Activated T-cell treated with anti-CD3 and anti-CD28 coated beads, Interleukin-2, amount 50 U/mL, for 72 hours (primary cell): ENCODE measurements around the gene KCNE1. TPM values are rescaled to one million over a fixed set of nuclear protein-coding genes. Genes with fewer than 3 reads are reported as not detected.
A peak's percentile ranks its signal among the peaks of the same experiment; 100 is the strongest.
"Not testable (repeated sequence)": the region's sequence is repeated elsewhere in the genome, so short reads cannot be mapped to it uniquely, and the experiment has no call there.

ENCODE experiments used
- ATAC-seq, 2 donors: fragments of 150-1000 bp; cut with Tn5 transposase; replicated peaks in 1 of 2; 2 replicates each; pipeline ENCODE4 v1.10.0; 2021; ENCODE audit warnings: moderate library complexity in 2 of 2, mild to moderate bottlenecking in 1 of 2
- DNase-seq, 2 donors: peaks; one replicate each; pipeline ENCODE4 v3.0.0; 2021 to 2022; ENCODE audit warnings: mixed read lengths in 1 of 2
- H3K27ac Mint-ChIP-seq: one replicate; pipeline ENCODE4 v1.8.0; 2022; ENCODE audit warnings: mild to moderate bottlenecking, moderate library complexity, mixed read lengths
- H3K27me3 Mint-ChIP-seq: one replicate; pipeline ENCODE4 v1.8.0; 2022; ENCODE audit warnings: low read depth, mixed read lengths
- H3K36me3 Mint-ChIP-seq, 2 donors: one replicate each; pipeline ENCODE4 v1.8.0; 2022; ENCODE audit warnings: mixed read lengths in 2 of 2, mild to moderate bottlenecking in 1 of 2; ENCODE audit not compliant: insufficient read depth in 2 of 2
- H3K4me1 Mint-ChIP-seq: one replicate; pipeline ENCODE4 v1.8.0; 2022; ENCODE audit warnings: low read depth, mixed read lengths
- H3K4me3 Mint-ChIP-seq, 2 donors: one replicate each; pipeline ENCODE4 v1.8.0; 2022; ENCODE audit warnings: mild to moderate bottlenecking in 2 of 2, mixed read lengths in 2 of 2, moderate library complexity in 2 of 2
- H3K9me3 Mint-ChIP-seq, 2 donors: one replicate each; pipeline ENCODE4 v1.8.0; 2022; ENCODE audit warnings: mixed read lengths in 2 of 2
- total RNA-seq, 2 donors: library from RNA; stranded (reverse); gene quantifications; one replicate each; pipeline ENCODE4 v1.2.3, GENCODE V29; 2022

Gene KCNE1
- total RNA-seq, 2 donors from 2014 or later, result 0.37 to 0.41 TPM

- not testable (repeated sequence) for H3K27ac Mint-ChIP-seq, H3K27me3 Mint-ChIP-seq, H3K36me3 Mint-ChIP-seq
These were observed 88.2 kb downstream of the KCNE1 start, which contains the start of gene SMIM34 for GRCh38 chr21:34423805-34424204. TSS of gene SMIM34 (minus strand) at chr21:34423951. CDS start at chr21:34423839, 112 bp downstream.

GRCh38 chr21:34417448-34418077 is 94.4 kb downstream of the KCNE1 start:
- H3K36me3 Mint-ChIP-seq, H3K4me1 Mint-ChIP-seq, H3K4me3 Mint-ChIP-seq, DNase-seq, H3K27ac Mint-ChIP-seq, H3K27me3 Mint-ChIP-seq, H3K9me3 Mint-ChIP-seq: not testable (repeated sequence)
- ATAC-seq, result peak; percentile 88 to 93

More at GRCh38 chr21:34423805-34424204, 88.2 kb downstream of the KCNE1 start, which contains the start of gene SMIM34:
- DNase-seq, H3K4me1 Mint-ChIP-seq, H3K9me3 Mint-ChIP-seq, H3K4me3 Mint-ChIP-seq, ATAC-seq: not testable (repeated sequence)

GRCh38 chr21:34407294-34407693 is 104.7 kb downstream of the KCNE1 start:
- H3K4me3 Mint-ChIP-seq, H3K27me3 Mint-ChIP-seq, H3K9me3 Mint-ChIP-seq, H3K4me1 Mint-ChIP-seq, ATAC-seq, DNase-seq, H3K36me3 Mint-ChIP-seq, H3K27ac Mint-ChIP-seq: not testable (repeated sequence)

- H3K27me3 Mint-ChIP-seq, ATAC-seq, H3K36me3 Mint-ChIP-seq, DNase-seq, H3K27ac Mint-ChIP-seq, H3K4me1 Mint-ChIP-seq, H3K4me3 Mint-ChIP-seq, H3K9me3 Mint-ChIP-seq: not testable (repeated sequence)
These were observed 105.3 kb downstream of the KCNE1 start for GRCh38 chr21:34406676-34407075.

GRCh38 chr21:34406102-34406501 is 105.9 kb downstream of the KCNE1 start:
- DNase-seq, H3K4me1 Mint-ChIP-seq, H3K27me3 Mint-ChIP-seq, H3K4me3 Mint-ChIP-seq, H3K27ac Mint-ChIP-seq, H3K36me3 Mint-ChIP-seq, H3K9me3 Mint-ChIP-seq: not testable (repeated sequence)
- ATAC-seq, result peak; percentile 57 to 81

- ATAC-seq, result peak in 1 of 2 donors; percentile 25
- not testable (repeated sequence) for H3K27me3 Mint-ChIP-seq, H3K9me3 Mint-ChIP-seq, H3K27ac Mint-ChIP-seq, DNase-seq, H3K36me3 Mint-ChIP-seq, H3K4me3 Mint-ChIP-seq, H3K4me1 Mint-ChIP-seq
These were observed 106.3 kb downstream of the KCNE1 start for GRCh38 chr21:34405686-34406085.

- not testable (repeated sequence) for H3K4me1 Mint-ChIP-seq, H3K9me3 Mint-ChIP-seq, H3K36me3 Mint-ChIP-seq, H3K4me3 Mint-ChIP-seq, H3K27ac Mint-ChIP-seq, H3K27me3 Mint-ChIP-seq, DNase-seq, ATAC-seq
These were observed 107.3 kb downstream of the KCNE1 start for GRCh38 chr21:34404742-34405141.

GRCh38 chr21:34400522-34400921 is 111.5 kb downstream of the KCNE1 start:
- DNase-seq, H3K27me3 Mint-ChIP-seq, H3K4me3 Mint-ChIP-seq, ATAC-seq, H3K9me3 Mint-ChIP-seq, H3K27ac Mint-ChIP-seq, H3K36me3 Mint-ChIP-seq, H3K4me1 Mint-ChIP-seq: not testable (repeated sequence)

Other genes starting within 250 kb of the KCNE1 start
- under 1 TPM; 0.48 to 0.69 TPM for gene KCNE2, start 148.2 kb downstream of the KCNE1 start, total RNA-seq
- gene SMIM11, start 136.7 kb downstream of the KCNE1 start, total RNA-seq, result 10 to 100 TPM in 1 of 2 donors, 1 to 10 TPM in 1; 6.6 to 33.5 TPM
- not detected for gene SMIM34, start 88.3 kb downstream of the KCNE1 start, total RNA-seq
- 10 to 100 TPM; 11.7 to 13.3 TPM for gene RCAN1, start 102.9 kb upstream of the KCNE1 start, total RNA-seq
- 1 to 10 TPM in 1 of 2 donors, under 1 TPM in 1; 0.82 to 1.6 TPM for gene CLIC6, start 156.8 kb upstream of the KCNE1 start, total RNA-seq